GM12865 (cell line): ENCODE measurements around the gene PYCR2.
"Not testable (repeated sequence)": the region's sequence is repeated elsewhere in the genome, so short reads cannot be mapped to it uniquely, and the experiment has no call there.

ENCODE experiments used
- DNase-seq: peaks from one replicate; pipeline ENCODE4 v3.0.0; 2010; ENCODE audit warnings: low read depth
- H3K4me3 ChIP-seq: 2 replicates; pipeline ENCODE4 v1.5.1; 2011; ENCODE audit warnings: mild to moderate bottlenecking, low read depth, low read length, control low read depth
- CTCF ChIP-seq: IDR thresholded peaks from 2 replicates; pipeline ENCODE4 v1.5.1; 2011; ENCODE audit warnings: low read length, control low read depth, low read depth, inconsistent platforms; ENCODE audit not compliant: insufficient read depth; ENCODE audit errors: missing control alignments

The PYCR2 gene

GRCh38 chr1:225889743-225890142 lies 34.3 kb downstream of the PYCR2 start:
- no peak for DNase-seq
- TF ChIP-seq CTCF: no peak
- H3K4me3 ChIP-seq: no peak overlapping the region

- TF ChIP-seq CTCF: no peak
- no peak within 1 kb of the TSS for H3K4me3 ChIP-seq
- no peak for DNase-seq
Measured at GRCh38 chr1:225888898-225889601, 35.0 kb downstream of the PYCR2 start, which contains the start of gene LEFTY1. Gene LEFTY1, minus strand, starts transcription at chr1:225889146. Its CDS starts 80 bp downstream, at chr1:225889066.

GRCh38 chr1:225888289-225888897 lies 35.7 kb downstream of the PYCR2 start:
- no peak for TF ChIP-seq CTCF
- H3K4me3 ChIP-seq: no peak overlapping the region
- no peak for DNase-seq

GRCh38 chr1:225887554-225888288 lies 36.3 kb downstream of the PYCR2 start:
- not testable (repeated sequence) for DNase-seq, H3K4me3 ChIP-seq

GRCh38 chr1:225887030-225887314 lies 37.1 kb downstream of the PYCR2 start:
- TF ChIP-seq CTCF: no peak
- H3K4me3 ChIP-seq: no peak overlapping the region
- DNase-seq: no peak

- TF ChIP-seq CTCF: no peak
- H3K4me3 ChIP-seq: no peak overlapping the region
- no peak for DNase-seq
Measured at GRCh38 chr1:225886159-225887029, 37.7 kb downstream of the PYCR2 start.

- TF ChIP-seq CTCF: no peak
Measured at GRCh38 chr1:225885336-225885735, 38.7 kb downstream of the PYCR2 start.

More at GRCh38 chr1:225885336-225885735, 38.7 kb downstream of the PYCR2 start:
- DNase-seq: no peak
- no peak overlapping the region for H3K4me3 ChIP-seq
